HG02884 (cell line): Measurements from ENCODE around the gene ARNT2.
"Not testable (repeated sequence)": the region's sequence is repeated elsewhere in the genome, so short reads cannot be mapped to it uniquely, and the experiment has no call there.

Source experiments
- ATAC-seq: cut with Tn5 transposase; IDR thresholded peaks from one replicate; pipeline ENCODE4 v1.9.1; 2021; ENCODE audit warnings: mild to moderate bottlenecking, moderate library complexity; ENCODE audit not compliant: unreplicated experiment

The ARNT2 gene

DNA sequence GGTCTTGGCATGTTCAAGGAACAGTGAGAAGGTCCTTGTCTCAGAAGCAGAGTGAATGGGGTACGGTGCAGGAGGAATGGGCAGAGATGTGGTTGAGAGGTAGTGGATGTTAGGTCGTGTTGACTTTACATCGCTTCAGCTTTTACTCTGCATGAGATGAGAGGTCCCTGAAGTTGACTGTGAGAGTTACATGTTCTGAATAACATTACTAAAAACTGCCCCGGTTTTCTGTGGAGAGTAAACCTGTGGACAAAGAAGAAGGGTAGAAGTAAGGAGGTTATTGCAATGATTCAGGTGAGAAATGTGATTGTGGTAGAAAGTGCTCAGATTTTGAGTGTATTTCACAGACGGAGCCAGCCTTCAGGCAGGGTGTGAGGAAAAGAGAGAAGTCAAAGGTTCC is 105.6 kb downstream of the ARNT2 start:
- ATAC-seq, result no peak

GRCh38 chr15:80510985-80511384 is 106.8 kb downstream of the ARNT2 start:
- ATAC-seq, result not testable (repeated sequence)

DNA sequence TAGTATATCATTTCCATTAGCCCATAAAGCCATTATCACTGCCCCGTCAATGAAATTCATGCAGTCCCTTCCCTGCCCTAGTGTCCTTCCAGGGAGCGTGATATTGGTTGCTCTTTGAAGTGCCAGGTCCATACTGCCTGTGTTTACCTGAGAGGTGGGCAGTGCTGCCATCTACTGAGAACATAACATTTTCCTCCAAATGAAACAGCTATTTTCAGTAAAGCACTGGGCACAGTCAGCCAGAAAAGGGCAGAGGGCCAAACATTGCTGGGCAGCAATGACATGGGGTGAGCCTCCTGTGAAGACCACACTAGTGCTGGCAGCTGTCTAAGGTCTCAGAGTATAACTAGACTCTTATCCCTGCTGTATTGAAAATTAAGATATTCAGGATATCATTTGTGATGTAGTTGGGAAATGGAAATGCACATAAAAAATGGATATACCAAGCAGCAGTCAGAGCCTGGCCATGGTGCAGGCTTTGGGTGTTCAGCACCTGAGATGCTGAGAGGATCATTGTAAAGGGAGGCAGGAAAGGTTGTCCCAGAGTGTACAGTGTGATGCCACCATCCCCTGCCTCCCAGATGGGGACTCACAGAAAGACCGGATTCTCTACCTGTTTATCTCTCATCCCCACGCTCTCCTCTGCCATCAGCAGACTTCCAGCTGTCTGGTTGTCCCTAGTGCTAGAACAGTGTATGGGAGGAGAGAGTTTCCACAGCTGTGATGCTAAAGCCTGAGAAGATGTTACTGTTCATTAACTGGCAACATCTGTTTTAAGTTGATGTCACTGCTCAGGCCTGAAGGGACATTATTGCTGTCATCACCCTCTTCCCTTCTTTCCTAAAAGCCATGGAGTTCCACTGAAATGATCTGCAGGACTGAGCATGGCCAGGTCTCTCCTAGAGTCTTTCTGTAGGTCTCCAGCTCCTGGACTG is 108.8 kb downstream of the ARNT2 start:
- ATAC-seq, result no peak

- no peak for ATAC-seq
These were observed 110.0 kb downstream of the ARNT2 start for GRCh38 chr15:80514071-80514780.

- no peak for ATAC-seq
These were observed 113.1 kb downstream of the ARNT2 start for GRCh38 chr15:80517290-80517689.

DNA sequence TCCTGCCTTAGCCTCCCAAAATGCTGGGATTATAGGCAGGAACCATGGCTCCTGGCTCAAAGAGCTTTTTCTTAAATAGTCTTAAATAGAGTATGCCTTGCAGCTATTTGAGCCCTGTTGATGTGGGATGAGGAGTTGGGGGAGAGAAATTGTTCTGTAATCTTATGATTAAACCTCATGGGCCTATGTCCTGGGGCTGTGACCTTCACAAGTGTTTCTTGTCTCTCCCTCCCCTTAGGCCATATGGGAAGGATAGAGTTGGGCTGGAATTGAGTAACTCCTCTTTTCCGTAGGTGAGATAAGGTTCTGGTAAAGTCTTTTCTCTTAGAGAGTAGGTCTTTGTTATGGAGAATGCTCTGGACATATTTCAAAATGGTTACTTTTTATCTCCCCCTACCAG is 114.3 kb downstream of the ARNT2 start:
- ATAC-seq, result no peak

DNA sequence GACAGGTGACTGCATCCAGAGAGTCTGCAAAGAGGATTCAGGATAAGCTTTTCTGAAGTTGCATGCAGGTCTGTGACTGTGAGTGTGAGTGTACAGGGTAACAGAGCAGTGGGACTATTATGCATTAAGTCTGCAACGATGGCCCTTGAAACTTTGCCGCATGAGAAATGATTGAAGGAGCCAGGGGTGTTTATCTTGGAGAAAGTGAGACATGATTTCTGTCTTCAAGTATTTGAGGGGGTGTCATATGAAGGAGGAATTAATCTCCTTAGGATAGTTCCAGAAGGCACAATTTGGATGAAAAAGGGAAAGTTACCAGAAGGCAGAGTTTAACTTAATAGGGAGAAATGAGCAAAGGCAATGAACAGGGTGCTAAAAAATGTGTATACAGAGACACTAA is 119.6 kb downstream of the ARNT2 start:
- no peak for ATAC-seq

DNA sequence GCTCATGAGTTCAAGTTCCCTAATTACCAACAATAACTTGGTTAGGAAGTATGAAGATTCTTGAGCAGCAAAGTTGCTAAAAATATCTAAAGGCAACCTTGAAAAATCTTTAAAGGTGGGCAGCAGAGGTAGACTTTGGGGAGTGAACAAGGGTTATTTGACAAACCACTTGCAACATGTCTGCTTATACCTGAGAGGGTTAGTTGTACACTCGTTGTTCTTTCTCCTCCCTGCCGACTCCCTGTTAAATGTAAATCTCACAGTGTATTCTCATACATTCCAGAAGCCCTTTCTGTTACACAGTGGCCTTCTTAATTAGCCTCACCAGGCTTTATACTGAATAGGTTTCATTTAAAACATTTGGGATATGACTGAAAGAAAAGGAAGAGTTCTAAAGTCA is 121.7 kb downstream of the ARNT2 start:
- ATAC-seq, result no peak

GRCh38 chr15:80526556-80527340 is 122.6 kb downstream of the ARNT2 start:
- ATAC-seq, result no peak

DNA sequence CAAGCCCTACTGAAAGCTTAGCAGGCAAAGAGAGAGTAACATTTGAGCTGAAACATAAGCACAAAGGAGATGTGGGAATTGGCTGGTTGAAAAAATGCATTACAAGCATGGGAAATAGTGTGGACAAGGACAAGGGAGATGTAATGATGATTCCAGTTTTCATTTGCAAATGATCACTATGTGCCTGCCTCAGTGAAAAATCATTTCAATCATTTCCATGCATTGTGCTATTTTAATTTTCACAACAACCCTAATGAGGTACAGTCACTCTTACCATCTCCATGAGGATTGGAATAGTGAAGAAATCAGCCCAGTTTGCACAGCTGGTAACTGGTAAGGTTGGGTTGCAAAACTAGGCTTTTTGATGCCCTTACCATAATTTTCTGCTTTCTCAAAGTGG is 123.2 kb downstream of the ARNT2 start:
- ATAC-seq, result no peak

GRCh38 chr15:80527961-80528360 is 123.8 kb downstream of the ARNT2 start:
- no peak for ATAC-seq

- ATAC-seq, result no peak
These were observed 126.7 kb downstream of the ARNT2 start for GRCh38 chr15:80530737-80531365.

- ATAC-seq, result no peak
These were observed 127.2 kb downstream of the ARNT2 start for GRCh38 chr15:80531388-80531787.

- no peak for ATAC-seq
These were observed 127.6 kb downstream of the ARNT2 start for GRCh38 chr15:80531796-80532195.

DNA sequence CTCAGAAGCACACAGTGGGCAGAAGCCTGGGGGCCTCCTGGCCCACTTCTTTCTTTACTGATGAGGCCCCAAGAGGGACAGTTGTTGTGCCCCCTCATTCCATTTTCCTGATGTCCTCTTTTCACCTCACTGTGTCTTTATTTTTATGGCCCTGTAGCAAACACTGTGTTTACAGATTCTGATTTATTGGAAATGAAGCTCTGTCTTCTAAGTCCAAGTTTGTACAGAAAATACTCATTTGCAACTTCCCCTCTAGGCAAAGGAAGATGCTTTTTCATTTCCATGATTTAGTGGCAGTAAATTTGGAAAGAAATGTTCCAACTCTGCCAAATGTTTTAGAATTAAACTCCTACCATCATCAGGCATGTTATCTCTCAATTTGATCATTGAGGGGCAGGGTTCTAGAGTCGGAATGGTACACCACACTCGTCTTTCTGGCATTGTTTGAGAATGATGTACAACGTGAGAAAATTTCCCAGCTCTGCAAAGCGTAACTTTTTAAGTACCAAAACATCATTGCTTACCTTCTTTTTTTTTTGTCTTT is 129.7 kb downstream of the ARNT2 start:
- ATAC-seq, result no peak

- ATAC-seq, result no peak
These were observed 132.0 kb downstream of the ARNT2 start for GRCh38 chr15:80536231-80536630.

DNA sequence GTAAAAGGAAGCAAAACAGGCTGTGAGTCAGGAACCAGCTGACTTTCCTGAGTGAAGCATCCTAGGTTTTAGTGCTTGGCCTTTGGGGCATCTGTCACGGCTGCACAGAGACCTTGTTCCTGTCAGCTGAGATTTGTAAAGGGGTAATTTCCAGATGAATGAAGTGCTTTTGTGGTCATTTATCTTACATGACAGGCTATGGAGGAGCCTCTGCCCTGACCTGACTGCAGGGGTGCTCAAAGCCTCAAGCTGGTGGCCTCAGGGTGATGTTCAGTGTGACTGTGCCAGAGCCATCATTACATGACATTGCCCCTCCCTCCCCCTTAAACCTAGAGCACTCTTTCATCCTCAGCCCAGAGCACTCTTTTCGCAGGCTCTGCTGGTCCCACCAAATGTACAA is 132.5 kb downstream of the ARNT2 start:
- no peak for ATAC-seq

DNA sequence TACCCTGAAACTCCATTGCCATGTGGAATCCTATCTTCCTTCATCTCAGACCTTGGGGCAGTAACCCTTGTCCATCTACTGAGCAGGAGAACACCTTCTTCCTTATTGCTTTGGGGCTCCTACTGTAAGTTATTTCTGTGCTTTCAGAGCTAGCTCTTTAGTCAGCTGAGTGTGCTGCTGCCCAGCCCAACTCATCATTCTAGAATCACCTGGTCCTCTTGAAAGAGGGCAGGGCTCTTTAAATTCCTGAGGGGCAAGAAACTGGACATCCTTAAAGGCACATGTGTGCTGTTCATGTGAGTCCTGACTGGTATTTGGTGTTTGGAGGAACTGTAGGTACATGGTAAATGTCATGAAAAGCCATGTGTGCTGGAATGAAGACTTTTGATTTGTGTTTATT is 140.9 kb downstream of the ARNT2 start:
- ATAC-seq, result no peak

DNA sequence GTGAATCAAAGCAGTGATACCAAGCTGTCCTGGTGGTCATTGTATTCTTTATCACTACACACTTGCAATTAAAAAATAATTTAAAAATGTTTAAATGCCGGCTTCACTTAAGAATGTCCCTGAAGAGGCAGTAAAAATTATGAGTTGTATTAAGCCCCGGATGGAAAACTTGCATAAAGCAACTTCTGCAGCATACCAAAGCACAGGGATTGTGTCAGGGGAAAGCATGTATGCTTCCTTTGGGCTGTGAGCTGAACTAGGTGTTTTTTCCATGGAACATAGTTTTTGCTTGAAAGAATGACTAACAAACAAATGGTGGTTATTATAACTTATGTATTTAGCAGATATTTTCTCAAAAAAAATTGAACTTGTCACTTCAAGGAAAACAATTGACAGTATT is 143.1 kb downstream of the ARNT2 start:
- ATAC-seq, result no peak

DNA sequence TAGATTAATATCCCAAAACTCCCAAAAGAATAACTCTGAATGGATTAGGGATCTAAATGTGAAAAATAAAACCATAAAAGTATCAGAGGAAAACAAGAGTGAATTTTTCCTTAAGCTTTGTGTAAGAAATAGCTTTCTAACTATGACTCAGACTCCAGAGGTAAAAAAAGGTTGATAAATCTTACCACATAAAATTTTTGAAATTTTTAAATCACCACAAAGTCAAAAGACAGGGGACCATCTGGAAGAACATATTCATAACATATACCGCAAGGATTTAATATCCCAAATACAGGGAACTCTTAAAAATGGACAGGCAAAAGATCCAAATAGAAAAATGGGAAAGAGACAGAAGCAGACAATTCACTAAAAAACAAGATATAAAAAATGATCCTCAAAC is 145.0 kb downstream of the ARNT2 start:
- ATAC-seq, result no peak

DNA sequence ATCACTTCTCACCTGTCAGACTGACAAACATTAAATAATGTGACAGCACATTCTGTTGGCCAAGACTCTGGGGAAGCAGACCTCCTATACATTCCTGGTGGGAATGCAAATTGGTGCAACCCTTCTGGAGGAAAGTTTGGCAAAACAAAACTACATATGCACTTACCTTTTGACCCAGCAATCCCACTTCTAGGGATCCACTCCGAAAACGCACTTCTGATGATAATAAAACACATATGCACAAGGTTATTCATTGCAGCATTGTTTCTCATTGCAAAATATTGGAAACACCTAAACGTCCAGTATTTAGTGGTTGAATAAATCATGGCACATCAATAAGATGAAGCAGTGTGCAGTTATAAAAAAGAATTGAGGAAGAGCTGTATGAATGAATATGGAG is 145.5 kb downstream of the ARNT2 start:
- no peak for ATAC-seq
